ENCODE measurements around the gene CERS3. TPM values are rescaled to one million over a fixed set of nuclear protein-coding genes. Genes with fewer than 3 reads are reported as not detected.

Gene CERS3
- total and polyA plus RNA-seq, 10 of the 15 experiments (the other 5 are each of a cell fraction or from before 2014, with no cell fraction given): not detected

GRCh38 chr15:100484443-100484842 is 44.3 kb downstream of the CERS3 start:
- H3K27ac ChIP-seq (ENCODE audit: control insufficient read depth, insufficient read depth): no peak overlapping the region
- no peaks in the 10 kb centered on the region for H4K20me1 ChIP-seq (ENCODE audit: control insufficient read depth, insufficient read depth)
- ChIA-PET POLR2A (no interaction called here), SMC1A (ENCODE audit: uncharacterized antibody, unreplicated experiment) (interaction anchor here (0.8 kb wide), 1 partner anchor 12 kb away, joined by 3 read pairs; no protein-coding TSS in a partner anchor), RAD21 (ENCODE audit: unreplicated experiment) (no interaction called here), CTCF (no interaction called here)
- H3K9ac ChIP-seq (ENCODE audit: control insufficient read depth, insufficient read depth, low read length): no peak overlapping the region
- H3K36me3 ChIP-seq (ENCODE audit: control insufficient read depth in 2 of 2, insufficient read depth in 2 of 2, low read length in 1 of 2): no peaks in the 10 kb centered on the region
- 66% methylated on average over 9 of the region's 9 CpGs for WGBS (ENCODE audit: insufficient coverage, insufficient replicate concordance, low lambda C conversion rate, missing lambda C conversion rate)
- DNase-seq (ENCODE audit: low read depth, low spot score) (no peak), ATAC-seq (no peak), FAIRE-seq (no peak)
- H3K79me2 ChIP-seq (ENCODE audit: control insufficient read depth, insufficient read depth, low read length): no peaks in the 10 kb centered on the region
- in situ Hi-C loops (cut with MboI) (no loop called here), intact Hi-C loops (cut with micrococcal nuclease; ENCODE audit: unreplicated experiment) (no loop called here)
- no peaks in the 10 kb centered on the region for H3K9me3 ChIP-seq (replicated peaks; ENCODE audit: control insufficient read depth, insufficient read depth, low read length)
- no peak overlapping the region for H3K4me3 ChIP-seq
- BruUV-seq (replicated peaks): no TSS peak
- H3K27me3 ChIP-seq (replicated peaks in 1 of 2; ENCODE audit: control insufficient read depth in 2 of 2, insufficient read depth in 2 of 2, low read length in 1 of 2): no peaks in the 10 kb centered on the region
- H2AFZ ChIP-seq (ENCODE audit: control insufficient read depth, low read depth, low read length): no peak overlapping the region
- H3K4me1 ChIP-seq (ENCODE audit: control insufficient read depth, insufficient read depth, low read length): no peaks in the 10 kb centered on the region
- H3K4me2 ChIP-seq (ENCODE audit: control insufficient read depth, insufficient read depth): no peak overlapping the region
- TF ChIP-seq NFIC (IDR thresholded peaks at IDR 0.05; ENCODE audit: low read depth, low read length) (no peak), IRF5 (IDR thresholded peaks at IDR 0.05; ENCODE audit: borderline replicate concordance) (no peak), RFX5 (IDR thresholded peaks at IDR 0.05; ENCODE audit: low read depth, low read length) (no peak), STAT1 (conservative IDR thresholded peaks at IDR 0.05) (no peak), CHD1 (IDR thresholded peaks at IDR 0.05; ENCODE audit: low read depth, low read length) (no peak), ZNF207 (IDR thresholded peaks at IDR 0.05; ENCODE audit: borderline replicate concordance) (no peak), BRCA1 (IDR thresholded peaks at IDR 0.05; ENCODE audit: low read depth, low read length) (no peak)
- TF ChIP-seq, protein P1, sequence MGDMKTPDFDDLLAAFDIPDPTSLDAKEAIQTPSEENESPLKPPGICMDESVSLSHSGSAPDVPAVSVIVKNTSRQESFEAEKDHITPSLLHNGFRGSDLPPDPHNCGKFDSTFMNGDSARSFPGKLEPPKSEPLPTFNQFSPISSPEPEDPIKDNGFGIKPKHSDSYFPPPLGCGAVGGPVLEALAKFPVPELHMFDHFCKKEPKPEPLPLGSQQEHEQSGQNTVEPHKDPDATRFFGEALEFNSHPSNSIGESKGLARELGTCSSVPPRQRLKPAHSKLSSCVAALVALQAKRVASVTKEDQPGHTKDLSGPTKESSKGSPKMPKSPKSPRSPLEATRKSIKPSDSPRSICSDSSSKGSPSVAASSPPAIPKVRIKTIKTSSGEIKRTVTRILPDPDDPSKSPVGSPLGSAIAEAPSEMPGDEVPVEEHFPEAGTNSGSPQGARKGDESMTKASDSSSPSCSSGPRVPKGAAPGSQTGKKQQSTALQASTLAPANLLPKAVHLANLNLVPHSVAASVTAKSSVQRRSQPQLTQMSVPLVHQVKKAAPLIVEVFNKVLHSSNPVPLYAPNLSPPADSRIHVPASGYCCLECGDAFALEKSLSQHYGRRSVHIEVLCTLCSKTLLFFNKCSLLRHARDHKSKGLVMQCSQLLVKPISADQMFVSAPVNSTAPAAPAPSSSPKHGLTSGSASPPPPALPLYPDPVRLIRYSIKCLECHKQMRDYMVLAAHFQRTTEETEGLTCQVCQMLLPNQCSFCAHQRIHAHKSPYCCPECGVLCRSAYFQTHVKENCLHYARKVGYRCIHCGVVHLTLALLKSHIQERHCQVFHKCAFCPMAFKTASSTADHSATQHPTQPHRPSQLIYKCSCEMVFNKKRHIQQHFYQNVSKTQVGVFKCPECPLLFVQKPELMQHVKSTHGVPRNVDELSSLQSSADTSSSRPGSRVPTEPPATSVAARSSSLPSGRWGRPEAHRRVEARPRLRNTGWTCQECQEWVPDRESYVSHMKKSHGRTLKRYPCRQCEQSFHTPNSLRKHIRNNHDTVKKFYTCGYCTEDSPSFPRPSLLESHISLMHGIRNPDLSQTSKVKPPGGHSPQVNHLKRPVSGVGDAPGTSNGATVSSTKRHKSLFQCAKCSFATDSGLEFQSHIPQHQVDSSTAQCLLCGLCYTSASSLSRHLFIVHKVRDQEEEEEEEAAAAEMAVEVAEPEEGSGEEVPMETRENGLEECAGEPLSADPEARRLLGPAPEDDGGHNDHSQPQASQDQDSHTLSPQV (IDR thresholded peaks at IDR 0.05): no peak
- TF ChIP-seq, protein P2, sequence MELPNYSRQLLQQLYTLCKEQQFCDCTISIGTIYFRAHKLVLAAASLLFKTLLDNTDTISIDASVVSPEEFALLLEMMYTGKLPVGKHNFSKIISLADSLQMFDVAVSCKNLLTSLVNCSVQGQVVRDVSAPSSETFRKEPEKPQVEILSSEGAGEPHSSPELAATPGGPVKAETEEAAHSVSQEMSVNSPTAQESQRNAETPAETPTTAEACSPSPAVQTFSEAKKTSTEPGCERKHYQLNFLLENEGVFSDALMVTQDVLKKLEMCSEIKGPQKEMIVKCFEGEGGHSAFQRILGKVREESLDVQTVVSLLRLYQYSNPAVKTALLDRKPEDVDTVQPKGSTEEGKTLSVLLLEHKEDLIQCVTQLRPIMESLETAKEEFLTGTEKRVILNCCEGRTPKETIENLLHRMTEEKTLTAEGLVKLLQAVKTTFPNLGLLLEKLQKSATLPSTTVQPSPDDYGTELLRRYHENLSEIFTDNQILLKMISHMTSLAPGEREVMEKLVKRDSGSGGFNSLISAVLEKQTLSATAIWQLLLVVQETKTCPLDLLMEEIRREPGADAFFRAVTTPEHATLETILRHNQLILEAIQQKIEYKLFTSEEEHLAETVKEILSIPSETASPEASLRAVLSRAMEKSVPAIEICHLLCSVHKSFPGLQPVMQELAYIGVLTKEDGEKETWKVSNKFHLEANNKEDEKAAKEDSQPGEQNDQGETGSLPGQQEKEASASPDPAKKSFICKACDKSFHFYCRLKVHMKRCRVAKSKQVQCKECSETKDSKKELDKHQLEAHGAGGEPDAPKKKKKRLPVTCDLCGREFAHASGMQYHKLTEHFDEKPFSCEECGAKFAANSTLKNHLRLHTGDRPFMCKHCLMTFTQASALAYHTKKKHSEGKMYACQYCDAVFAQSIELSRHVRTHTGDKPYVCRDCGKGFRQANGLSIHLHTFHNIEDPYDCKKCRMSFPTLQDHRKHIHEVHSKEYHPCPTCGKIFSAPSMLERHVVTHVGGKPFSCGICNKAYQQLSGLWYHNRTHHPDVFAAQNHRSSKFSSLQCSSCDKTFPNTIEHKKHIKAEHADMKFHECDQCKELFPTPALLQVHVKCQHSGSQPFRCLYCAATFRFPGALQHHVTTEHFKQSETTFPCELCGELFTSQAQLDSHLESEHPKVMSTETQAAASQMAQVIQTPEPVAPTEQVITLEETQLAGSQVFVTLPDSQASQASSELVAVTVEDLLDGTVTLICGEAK (IDR thresholded peaks at IDR 0.05; ENCODE audit: borderline replicate concordance): no peak
- TF ChIP-seq, protein P3, sequence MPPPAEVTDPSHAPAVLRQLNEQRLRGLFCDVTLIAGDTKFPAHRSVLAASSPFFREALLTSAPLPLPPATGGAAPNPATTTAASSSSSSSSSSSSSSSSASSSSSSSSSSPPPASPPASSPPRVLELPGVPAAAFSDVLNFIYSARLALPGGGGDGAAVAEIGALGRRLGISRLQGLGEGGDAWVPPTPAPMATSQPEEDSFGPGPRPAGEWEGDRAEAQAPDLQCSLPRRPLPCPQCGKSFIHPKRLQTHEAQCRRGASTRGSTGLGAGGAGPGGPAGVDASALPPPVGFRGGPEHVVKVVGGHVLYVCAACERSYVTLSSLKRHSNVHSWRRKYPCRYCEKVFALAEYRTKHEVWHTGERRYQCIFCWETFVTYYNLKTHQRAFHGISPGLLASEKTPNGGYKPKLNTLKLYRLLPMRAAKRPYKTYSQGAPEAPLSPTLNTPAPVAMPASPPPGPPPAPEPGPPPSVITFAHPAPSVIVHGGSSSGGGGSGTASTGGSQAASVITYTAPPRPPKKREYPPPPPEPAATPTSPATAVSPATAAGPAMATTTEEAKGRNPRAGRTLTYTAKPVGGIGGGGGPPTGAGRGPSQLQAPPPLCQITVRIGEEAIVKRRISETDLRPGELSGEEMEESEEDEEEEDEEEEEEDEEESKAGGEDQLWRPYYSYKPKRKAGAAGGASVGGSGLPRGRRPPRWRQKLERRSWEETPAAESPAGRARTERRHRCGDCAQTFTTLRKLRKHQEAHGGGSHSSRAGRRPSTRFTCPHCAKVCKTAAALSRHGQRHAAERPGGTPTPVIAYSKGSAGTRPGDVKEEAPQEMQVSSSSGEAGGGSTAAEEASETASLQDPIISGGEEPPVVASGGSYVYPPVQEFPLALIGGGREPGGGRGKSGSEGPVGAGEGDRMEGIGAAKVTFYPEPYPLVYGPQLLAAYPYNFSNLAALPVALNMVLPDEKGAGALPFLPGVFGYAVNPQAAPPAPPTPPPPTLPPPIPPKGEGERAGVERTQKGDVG (CRISPR knock-in tag; IDR thresholded peaks at IDR 0.05): no peak
